Activated naive CD8-positive, alpha-beta T cell treated with anti-CD3 and anti-CD28 coated beads, Interleukin-2, amount 10 ng/mL, durations not matched to agents 7 days and 5 days (primary cell): Measurements from ENCODE around the gene LARGE1. TPM values are rescaled to one million over a fixed set of nuclear protein-coding genes. Genes with fewer than 3 reads are reported as not detected.

Experiments used
- ATAC-seq: fragments of 150-1000 bp; cut with Tn5 transposase; one replicate; pipeline ENCODE4 v1.10.0; 2021; ENCODE audit warnings: low read depth, moderate library complexity
- POLR2A ChIA-PET: fragments of 350-600 bp; sonication (Branson Sonifier 250); formaldehyde crosslinking; loops from one replicate; lab custom pipeline; 2021; ENCODE audit warnings: antibody characterized with exemption; lab: Charles Lee
- DNase-seq: peaks from one replicate; pipeline ENCODE4 v3.0.0; 2021
- H3K27ac Mint-ChIP-seq: one replicate; pipeline ENCODE4 v1.8.0; 2022; ENCODE audit warnings: mild to moderate bottlenecking, mixed read lengths
- H3K27me3 Mint-ChIP-seq: one replicate; pipeline ENCODE4 v1.8.0; 2022; ENCODE audit warnings: mild to moderate bottlenecking, moderate library complexity, mixed read lengths
- H3K36me3 Mint-ChIP-seq: one replicate; pipeline ENCODE4 v1.8.0; 2021; ENCODE audit warnings: mild to moderate bottlenecking, mixed read lengths
- H3K4me1 Mint-ChIP-seq: one replicate; pipeline ENCODE4 v1.8.0; 2021; ENCODE audit warnings: mixed read lengths
- H3K4me3 Mint-ChIP-seq: one replicate; pipeline ENCODE4 v1.8.0; 2022; ENCODE audit warnings: mild to moderate bottlenecking, moderate library complexity, mixed read lengths
- H3K9me3 Mint-ChIP-seq: one replicate; pipeline ENCODE4 v1.8.0; 2021; ENCODE audit warnings: mixed read lengths
- total RNA-seq, 2 experiments: library from RNA; stranded (reverse); gene quantifications; one replicate each; pipeline ENCODE4 v1.2.3, GENCODE V29; 2021

LARGE1 gene
- total RNA-seq, 2 experiments from 2014 or later, result 0.68 to 0.75 TPM

GRCh38 chr22:33715237-33715985, 204.9 kb downstream of the LARGE1 start:
- Mint-ChIP-seq H3K9me3 (peaks cover 26% of the 10 kb centered on the region), H3K27ac (no peak overlapping the region), H3K27me3 (no peaks in the 10 kb centered on the region), H3K4me1 (no peaks in the 10 kb centered on the region), H3K4me3 (no peak overlapping the region), H3K36me3 (no peaks in the 10 kb centered on the region)
- POLR2A ChIA-PET, result no interaction called here
- DNase-seq (no peak), ATAC-seq (no peak)

- POLR2A ChIA-PET, result no interaction called here
- Mint-ChIP-seq H3K27me3 (no peaks in the 10 kb centered on the region), H3K4me3 (no peak overlapping the region), H3K27ac (no peak overlapping the region), H3K9me3 (peaks cover 28% of the 10 kb centered on the region), H3K36me3 (no peaks in the 10 kb centered on the region), H3K4me1 (no peaks in the 10 kb centered on the region)
- no peak for ATAC-seq
- DNase-seq, result no peak
Measured at GRCh38 chr22:33710326-33710725, 209.9 kb downstream of the LARGE1 start.

- no peak overlapping the region for H3K4me3 Mint-ChIP-seq
Measured at GRCh38 chr22:33707581-33707980, 212.7 kb downstream of the LARGE1 start.

GRCh38 chr22:33706100-33706499, 214.2 kb downstream of the LARGE1 start:
- Mint-ChIP-seq H3K36me3 (no peaks in the 10 kb centered on the region), H3K27ac (no peak overlapping the region), H3K4me3 (no peak overlapping the region), H3K4me1 (no peaks in the 10 kb centered on the region), H3K9me3 (peaks cover 16% of the 10 kb centered on the region), H3K27me3 (no peaks in the 10 kb centered on the region)
- ATAC-seq, result no peak
- DNase-seq, result no peak
- POLR2A ChIA-PET, result no interaction called here

More at GRCh38 chr22:33707581-33707980, 212.7 kb downstream of the LARGE1 start:
- no peaks in the 10 kb centered on the region for H3K4me1 Mint-ChIP-seq
- no peaks in the 10 kb centered on the region for H3K27me3 Mint-ChIP-seq
- ATAC-seq (no peak), DNase-seq (no peak)
- no peak overlapping the region for H3K27ac Mint-ChIP-seq
- H3K36me3 Mint-ChIP-seq, result no peaks in the 10 kb centered on the region
- POLR2A ChIA-PET, result no interaction called here
- peaks cover 19% of the 10 kb centered on the region for H3K9me3 Mint-ChIP-seq

GRCh38 chr22:33699176-33699575, 221.1 kb downstream of the LARGE1 start:
- Mint-ChIP-seq H3K9me3 (peaks cover 10% of the 10 kb centered on the region), H3K4me1 (no peaks in the 10 kb centered on the region), H3K27ac (no peak overlapping the region), H3K4me3 (no peak overlapping the region), H3K27me3 (no peaks in the 10 kb centered on the region), H3K36me3 (peaks cover 2% of the 10 kb centered on the region)
- POLR2A ChIA-PET, result no interaction called here
- ATAC-seq, result no peak
- DNase-seq, result no peak

DNA sequence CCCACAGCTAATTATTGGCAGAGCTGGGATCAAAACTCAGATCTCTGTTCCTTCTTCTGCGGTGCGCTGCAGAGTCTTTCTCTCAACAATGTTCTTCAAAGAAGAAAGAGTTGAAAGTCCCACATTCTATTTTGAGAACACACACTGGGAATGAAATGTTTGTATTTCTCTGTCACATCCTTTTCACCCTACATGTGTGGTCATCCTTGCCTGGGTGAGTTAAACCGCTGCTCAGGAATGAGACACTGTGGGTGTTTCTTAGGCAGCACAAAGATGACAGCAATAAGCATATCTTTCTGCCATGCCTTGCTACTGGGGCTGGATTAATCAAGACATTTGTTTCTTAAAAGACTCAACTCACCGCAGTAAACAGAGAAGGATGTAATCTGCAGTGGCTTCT, 222.6 kb downstream of the LARGE1 start:
- DNase-seq (no peak), ATAC-seq (no peak)
- peaks cover 2% of the 10 kb centered on the region for H3K36me3 Mint-ChIP-seq
- H3K9me3 Mint-ChIP-seq, result peaks cover 11% of the 10 kb centered on the region
- no peak overlapping the region for H3K4me3 Mint-ChIP-seq
- no peaks in the 10 kb centered on the region for H3K27me3 Mint-ChIP-seq
- H3K27ac Mint-ChIP-seq, result no peak overlapping the region
- POLR2A ChIA-PET, result no interaction called here
- H3K4me1 Mint-ChIP-seq, result no peaks in the 10 kb centered on the region

DNA sequence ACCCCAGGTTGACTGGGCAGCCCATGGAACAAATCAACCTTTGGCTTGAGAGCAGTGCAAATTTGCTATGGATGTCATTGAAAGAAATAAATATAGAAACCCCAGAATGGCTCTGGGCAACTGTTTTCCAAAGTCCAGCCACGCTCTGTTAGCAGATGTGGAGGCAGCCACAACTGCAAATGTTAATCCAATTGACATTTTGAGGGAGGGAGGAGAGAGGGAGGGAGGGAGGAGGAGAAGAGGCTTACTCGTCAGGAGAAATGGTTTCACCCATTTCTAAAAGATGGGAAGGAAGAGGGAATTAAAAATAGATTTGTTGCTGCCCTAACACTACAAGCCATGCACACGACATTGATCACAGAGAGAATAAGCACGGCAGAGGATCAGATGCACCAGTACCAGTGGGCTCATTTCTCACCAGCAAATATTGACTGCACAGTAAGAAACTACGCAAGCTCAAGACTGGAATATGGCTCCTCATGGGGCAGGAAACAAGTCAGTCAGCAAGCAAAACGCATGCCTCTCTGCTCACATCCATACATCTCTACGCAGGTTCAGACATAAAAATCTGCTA, 229.1 kb downstream of the LARGE1 start:
- DNase-seq (no peak), ATAC-seq (no peak)
- peaks cover 17% of the 10 kb centered on the region for H3K9me3 Mint-ChIP-seq
- no peaks in the 10 kb centered on the region for H3K27me3 Mint-ChIP-seq
- POLR2A ChIA-PET, result no interaction called here
- no peaks in the 10 kb centered on the region for H3K4me1 Mint-ChIP-seq
- H3K36me3 Mint-ChIP-seq, result no peaks in the 10 kb centered on the region
- no peak overlapping the region for H3K27ac Mint-ChIP-seq
- no peak overlapping the region for H3K4me3 Mint-ChIP-seq

DNA sequence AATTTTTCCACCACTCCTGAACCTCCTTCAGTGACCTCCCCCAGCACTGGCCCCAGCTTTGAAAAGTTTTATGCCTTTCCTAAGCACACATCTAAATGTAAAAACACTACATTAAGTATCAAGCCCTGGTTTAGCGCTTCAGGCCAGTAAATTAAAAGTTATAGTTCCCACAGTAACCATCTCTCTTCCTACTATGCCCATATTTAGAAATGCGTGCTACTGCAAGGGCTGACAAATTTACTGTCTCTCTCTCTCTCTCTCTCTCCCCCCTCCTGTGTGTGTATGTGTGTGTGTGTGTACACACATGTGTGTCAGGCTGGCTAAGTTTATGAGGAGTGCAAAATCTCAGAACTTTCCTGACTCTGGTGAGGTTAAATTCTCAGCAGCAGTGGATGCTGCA, 231.4 kb downstream of the LARGE1 start:
- peaks cover 22% of the 10 kb centered on the region for H3K9me3 Mint-ChIP-seq
- H3K4me3 Mint-ChIP-seq, result no peak overlapping the region
- no peaks in the 10 kb centered on the region for H3K27me3 Mint-ChIP-seq
- H3K36me3 Mint-ChIP-seq, result no peaks in the 10 kb centered on the region
- ATAC-seq (no peak), DNase-seq (no peak)
- no peak overlapping the region for H3K27ac Mint-ChIP-seq
- POLR2A ChIA-PET, result no interaction called here
- no peaks in the 10 kb centered on the region for H3K4me1 Mint-ChIP-seq

GRCh38 chr22:33687464-33687863, 232.8 kb downstream of the LARGE1 start:
- no peaks in the 10 kb centered on the region for H3K36me3 Mint-ChIP-seq
- no peaks in the 10 kb centered on the region for H3K4me1 Mint-ChIP-seq
- H3K9me3 Mint-ChIP-seq, result peaks cover 19% of the 10 kb centered on the region
- ATAC-seq (no peak), DNase-seq (no peak)
- H3K27ac Mint-ChIP-seq, result no peak overlapping the region
- H3K4me3 Mint-ChIP-seq, result no peak overlapping the region
- POLR2A ChIA-PET, result no interaction called here
- no peaks in the 10 kb centered on the region for H3K27me3 Mint-ChIP-seq

- peaks cover 13% of the 10 kb centered on the region for H3K9me3 Mint-ChIP-seq
- H3K27me3 Mint-ChIP-seq, result no peaks in the 10 kb centered on the region
- H3K4me3 Mint-ChIP-seq, result no peak overlapping the region
- no peaks in the 10 kb centered on the region for H3K4me1 Mint-ChIP-seq
- no peaks in the 10 kb centered on the region for H3K36me3 Mint-ChIP-seq
- DNase-seq, result no peak
- no peak overlapping the region for H3K27ac Mint-ChIP-seq
- ATAC-seq, result no peak
- POLR2A ChIA-PET, result no interaction called here
Measured at GRCh38 chr22:33684087-33684486, 236.2 kb downstream of the LARGE1 start.

GRCh38 chr22:33682927-33683326, 237.3 kb downstream of the LARGE1 start:
- POLR2A ChIA-PET, result no interaction called here
- ATAC-seq (no peak), DNase-seq (no peak)
- Mint-ChIP-seq H3K4me1 (no peaks in the 10 kb centered on the region), H3K4me3 (no peak overlapping the region), H3K27ac (no peak overlapping the region), H3K9me3 (peaks cover 10% of the 10 kb centered on the region), H3K27me3 (no peaks in the 10 kb centered on the region), H3K36me3 (no peaks in the 10 kb centered on the region)

DNA sequence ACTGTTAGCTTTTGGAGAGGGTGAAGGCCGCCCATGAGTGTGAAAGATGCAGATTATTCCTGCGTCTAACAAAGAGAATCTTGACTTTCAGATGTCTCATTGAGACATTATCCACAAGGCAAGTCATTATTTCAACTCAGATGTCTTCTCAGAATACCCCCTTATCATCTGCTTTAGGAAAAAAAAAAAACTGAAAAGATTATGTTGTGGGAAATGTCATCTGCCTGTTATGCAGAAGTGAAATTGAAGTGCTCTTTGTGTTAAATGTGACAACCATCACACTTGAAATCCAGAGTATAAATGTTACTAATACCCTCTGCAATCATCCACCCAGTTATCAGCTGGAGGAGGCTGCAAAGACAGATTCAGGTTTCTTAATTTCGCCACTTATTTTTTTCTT, 239.6 kb downstream of the LARGE1 start:
- no peaks in the 10 kb centered on the region for H3K27me3 Mint-ChIP-seq
- no peak overlapping the region for H3K4me3 Mint-ChIP-seq
- POLR2A ChIA-PET, result no interaction called here
- ATAC-seq, result no peak
- H3K9me3 Mint-ChIP-seq, result peaks cover 5% of the 10 kb centered on the region
- no peak overlapping the region for H3K27ac Mint-ChIP-seq
- no peaks in the 10 kb centered on the region for H3K4me1 Mint-ChIP-seq
- no peak for DNase-seq
- H3K36me3 Mint-ChIP-seq, result no peaks in the 10 kb centered on the region

DNA sequence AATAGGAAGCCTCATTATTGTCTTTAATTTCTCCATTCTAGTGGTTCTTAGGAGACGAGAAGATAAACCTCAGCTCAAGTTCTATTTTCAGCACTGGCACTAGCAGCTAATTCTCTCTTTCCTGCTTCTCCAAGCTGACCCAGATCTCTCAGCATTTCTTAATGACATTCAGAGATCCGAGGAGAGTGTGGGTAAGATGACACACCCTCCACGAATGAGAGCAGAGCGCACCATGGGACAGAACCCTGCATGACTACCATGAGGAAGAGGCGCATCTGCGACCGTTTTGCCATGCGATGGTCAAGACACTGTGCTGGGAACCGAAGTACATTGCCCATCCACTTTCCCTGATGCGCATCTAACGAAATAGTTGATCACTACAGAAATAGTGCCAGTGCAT, 241.8 kb downstream of the LARGE1 start:
- Mint-ChIP-seq H3K27ac (no peak overlapping the region), H3K4me1 (no peaks in the 10 kb centered on the region), H3K27me3 (no peaks in the 10 kb centered on the region), H3K9me3 (peaks cover 3% of the 10 kb centered on the region), H3K36me3 (no peaks in the 10 kb centered on the region), H3K4me3 (no peak overlapping the region)
- ATAC-seq (no peak), DNase-seq (no peak)
- POLR2A ChIA-PET, result no interaction called here

GRCh38 chr22:33677536-33677935, 242.7 kb downstream of the LARGE1 start:
- Mint-ChIP-seq H3K4me1 (no peaks in the 10 kb centered on the region), H3K27me3 (no peaks in the 10 kb centered on the region), H3K4me3 (no peak overlapping the region), H3K27ac (no peak overlapping the region), H3K36me3 (no peaks in the 10 kb centered on the region), H3K9me3 (peaks cover 5% of the 10 kb centered on the region)
- DNase-seq (no peak), ATAC-seq (no peak)
- POLR2A ChIA-PET, result no interaction called here
